HG02852 (cell line): Measurements from ENCODE around the gene CTBP1.

ENCODE experiments used
- ATAC-seq: cut with Tn5 transposase; IDR thresholded peaks from one replicate; pipeline ENCODE4 v1.9.1; 2021; ENCODE audit warnings: mild to moderate bottlenecking, moderate library complexity; ENCODE audit not compliant: unreplicated experiment

The CTBP1 gene

GRCh38 chr4:1211891-1212545, 36.9 kb downstream of the CTBP1 start:
- no peak for ATAC-seq

DNA sequence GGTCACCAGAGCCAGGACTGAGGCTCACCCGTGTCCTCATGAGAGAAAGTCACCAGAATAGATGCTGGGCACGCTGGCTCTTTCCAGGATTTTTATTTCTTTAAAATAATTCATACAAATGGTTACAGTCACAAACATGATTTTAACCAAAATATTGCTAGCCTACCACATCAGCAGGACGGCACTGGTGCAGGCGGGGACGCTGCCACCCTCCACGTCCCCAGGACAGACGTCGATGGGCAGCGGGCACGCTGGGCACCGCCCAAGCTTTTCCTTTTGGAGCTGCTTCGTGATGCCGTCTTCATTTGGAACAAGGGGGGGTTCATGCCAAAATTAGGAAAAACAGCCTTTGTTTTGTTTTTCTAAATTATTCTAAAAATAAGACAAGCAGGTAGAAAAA, 37.6 kb downstream of the CTBP1 start:
- no peak for ATAC-seq

DNA sequence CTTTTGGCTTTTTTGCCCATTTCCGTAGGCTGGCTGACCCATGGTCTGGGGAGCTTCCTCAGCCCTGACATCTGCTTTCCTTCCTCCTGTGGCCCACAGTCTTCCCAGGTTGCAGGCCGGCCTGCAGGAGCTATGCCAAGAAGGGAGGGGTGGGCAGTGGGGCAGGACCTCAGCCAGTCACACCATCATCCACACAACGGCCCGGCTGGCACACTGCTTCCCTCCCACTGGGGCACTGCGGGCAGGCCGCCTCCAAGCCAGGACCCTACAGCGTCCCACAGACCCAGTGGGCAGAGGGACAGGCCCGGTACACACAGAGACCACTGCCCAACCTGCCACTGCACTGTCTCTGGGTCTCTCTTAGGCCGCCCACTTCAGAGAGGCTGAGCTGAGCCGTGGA, 38.0 kb downstream of the CTBP1 start:
- ATAC-seq, result no peak

GRCh38 chr4:1210241-1210841, 38.6 kb downstream of the CTBP1 start:
- no peak for ATAC-seq

DNA sequence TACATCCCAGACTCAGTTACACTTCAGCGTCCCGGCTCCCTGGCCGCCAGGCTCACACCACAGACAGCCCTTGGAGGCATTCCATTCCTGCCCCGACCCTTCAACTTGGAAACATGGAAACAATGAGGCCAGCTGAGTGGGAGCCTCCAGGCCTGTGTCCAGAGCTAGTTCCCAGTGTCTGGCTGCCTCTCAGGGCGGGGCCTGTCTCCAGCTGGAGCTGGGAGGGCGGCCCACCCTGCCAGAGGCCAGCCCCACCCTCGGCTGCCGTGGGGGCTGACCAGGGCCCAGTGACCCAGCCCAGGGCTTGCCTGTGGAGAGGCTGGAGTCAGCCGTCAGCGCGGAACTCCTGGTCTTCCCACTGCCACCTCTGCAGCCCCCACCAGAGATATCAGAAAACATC, 39.1 kb downstream of the CTBP1 start:
- no peak for ATAC-seq

DNA sequence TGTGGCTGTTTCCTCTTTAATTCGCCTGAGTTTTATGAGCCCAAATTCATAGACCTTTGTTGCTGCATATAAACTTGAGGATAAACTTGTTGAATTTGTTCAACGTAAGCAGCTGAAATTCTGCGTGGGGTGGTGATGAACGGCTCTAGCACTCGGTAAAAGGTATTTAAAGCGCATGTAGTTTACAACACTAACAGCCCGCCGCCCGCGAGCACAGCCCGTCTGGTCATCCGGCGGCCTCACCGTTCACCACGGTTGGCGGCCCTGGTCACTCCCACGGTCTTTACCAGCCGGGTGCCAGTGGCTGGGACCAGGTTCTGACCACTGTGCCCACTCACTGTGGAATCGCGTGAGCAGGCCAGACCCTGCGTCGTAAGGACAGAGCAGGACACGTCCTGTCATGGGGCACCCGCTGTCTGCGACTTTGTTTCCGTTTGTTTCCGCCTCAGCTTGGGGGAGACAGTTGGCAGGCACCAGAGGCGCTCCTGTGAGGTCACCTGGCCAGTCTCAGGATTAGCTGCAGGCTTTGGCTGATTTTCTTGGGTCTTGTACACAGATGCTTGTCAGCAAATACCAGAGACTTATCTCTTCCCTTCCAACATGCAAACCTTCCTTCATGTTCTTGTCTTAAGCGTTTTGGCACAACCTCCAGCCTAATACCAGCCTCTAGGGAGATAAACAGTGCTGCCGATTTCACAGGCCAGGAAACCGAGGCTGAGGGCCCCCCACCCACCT, 39.8 kb downstream of the CTBP1 start:
- no peak for ATAC-seq

DNA sequence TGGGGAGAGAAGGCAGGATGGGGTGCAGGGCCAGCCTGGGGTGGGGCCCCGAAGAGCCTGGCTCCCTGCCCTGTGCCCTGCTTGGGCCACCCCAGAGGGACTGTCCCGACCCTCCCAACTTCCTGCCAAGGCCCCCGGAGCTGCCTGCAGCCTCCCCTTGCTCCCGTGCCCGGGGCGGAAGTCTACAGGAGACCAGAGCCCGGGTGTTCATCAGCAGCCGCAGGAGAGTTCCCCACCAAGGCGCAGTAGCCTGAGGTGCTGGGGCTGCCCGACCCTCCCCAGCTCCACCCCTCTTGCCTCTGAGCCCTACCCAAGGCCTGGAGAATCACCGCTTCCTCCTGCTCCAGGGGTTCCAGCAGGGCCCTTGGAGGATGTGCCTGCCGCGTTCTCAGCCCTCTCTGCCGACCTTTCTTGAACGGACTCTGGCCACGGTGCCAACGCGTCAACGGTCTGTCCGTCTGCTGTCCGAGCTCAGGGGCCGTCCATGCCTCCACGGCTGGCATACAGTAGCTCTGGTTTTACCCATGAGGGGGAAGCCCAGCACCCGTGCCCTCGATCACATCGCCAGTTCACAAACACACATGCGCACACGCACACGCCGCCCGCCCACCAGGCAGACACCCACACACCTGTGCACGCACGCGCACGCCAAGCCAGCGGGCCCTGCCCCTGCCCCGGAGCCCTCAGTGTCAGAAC, 40.5 kb downstream of the CTBP1 start:
- ATAC-seq, result no peak

- no peak for ATAC-seq
These were observed 41.2 kb downstream of the CTBP1 start for GRCh38 chr4:1207603-1208265.

GRCh38 chr4:1207157-1207470, 41.8 kb downstream of the CTBP1 start:
- no peak for ATAC-seq

GRCh38 chr4:1206299-1207156, 42.4 kb downstream of the CTBP1 start:
- no peak for ATAC-seq

DNA sequence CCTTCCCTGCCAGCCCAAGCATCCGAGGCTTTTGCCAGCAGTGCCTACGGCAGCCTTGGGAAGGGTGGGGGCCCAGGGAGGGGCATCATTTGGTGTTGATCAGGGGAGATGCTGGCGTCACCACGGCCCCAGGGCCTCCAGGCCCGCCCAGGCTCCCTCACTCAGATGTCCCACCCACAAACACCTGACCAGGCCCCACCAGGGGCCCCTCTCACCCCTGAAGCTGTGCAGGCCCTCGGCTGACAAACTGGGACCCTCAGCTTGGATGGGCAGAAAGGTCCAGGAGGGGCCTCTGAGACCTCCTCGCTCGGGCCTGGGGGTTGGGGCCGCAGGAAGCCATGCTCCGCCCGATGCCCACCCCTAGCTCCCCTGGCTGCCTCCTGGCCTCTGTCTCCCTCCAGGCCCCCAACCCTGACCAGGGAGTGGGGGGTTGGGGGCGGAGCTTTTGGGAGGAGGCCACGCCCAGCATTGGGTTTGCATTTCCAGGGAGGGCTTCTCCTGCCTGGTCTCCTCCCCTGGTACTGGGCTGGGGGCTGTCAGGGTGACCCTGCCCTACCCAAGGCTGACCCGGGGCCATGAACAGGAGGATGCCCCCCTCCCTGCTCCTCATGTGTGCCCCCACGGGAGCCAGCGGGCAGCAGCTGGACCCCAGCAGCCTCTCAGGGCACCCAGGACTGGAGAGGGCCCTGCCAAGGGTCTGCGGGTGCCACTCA, 43.2 kb downstream of the CTBP1 start:
- no peak for ATAC-seq

GRCh38 chr4:1204828-1205585, 43.9 kb downstream of the CTBP1 start:
- ATAC-seq, result no peak

- no peak for ATAC-seq
These were observed 44.6 kb downstream of the CTBP1 start for GRCh38 chr4:1204286-1204827.

GRCh38 chr4:1203026-1203616, 45.8 kb downstream of the CTBP1 start:
- ATAC-seq, result no peak

GRCh38 chr4:1202526-1203011, 46.4 kb downstream of the CTBP1 start:
- ATAC-seq, result no peak

GRCh38 chr4:1201851-1202525, 46.9 kb downstream of the CTBP1 start:
- peak; percentile 38 for ATAC-seq

DNA sequence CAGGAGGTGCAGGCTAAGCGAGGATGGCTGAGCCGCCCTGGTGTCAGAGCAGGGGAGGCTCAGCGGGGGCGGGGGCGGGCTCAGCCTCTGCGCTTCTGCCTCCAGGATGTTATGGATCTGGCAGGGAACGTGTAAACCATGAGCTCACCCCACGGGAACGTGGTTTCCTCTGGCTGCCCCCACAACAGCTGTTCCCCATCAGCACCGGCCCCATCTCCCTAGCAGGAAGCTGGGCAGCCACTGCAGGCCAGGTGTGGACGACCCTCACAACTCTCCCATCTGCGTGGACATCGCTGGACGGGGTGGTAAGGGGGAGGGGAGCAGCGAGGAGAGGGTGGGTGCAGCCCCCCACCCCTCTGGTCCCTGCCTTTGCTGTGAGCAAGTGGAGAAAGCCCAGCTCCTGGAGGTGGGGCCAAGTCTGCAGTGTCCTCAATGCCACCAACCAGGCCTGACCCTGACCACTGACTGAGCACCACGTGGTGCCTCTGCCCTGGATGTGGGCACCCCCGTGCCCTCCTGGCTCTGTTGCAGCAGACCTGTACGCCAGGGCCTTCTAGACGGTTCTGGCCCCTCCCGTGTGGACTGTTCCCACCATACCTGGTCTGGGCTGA, 48.4 kb downstream of the CTBP1 start:
- no peak for ATAC-seq
